CD4-positive, alpha-beta memory T cell (primary cell): ENCODE measurements around the gene QKI. TPM values are rescaled to one million over a fixed set of nuclear protein-coding genes. Genes with fewer than 3 reads are reported as not detected.
A peak's percentile ranks its signal among the peaks of the same experiment; 100 is the strongest.

ENCODE experiments used
- CTCF ChIA-PET: fragments of 350-600 bp; sonication (Branson Sonifier 250); formaldehyde crosslinking; loops from one replicate; lab custom pipeline; 2021; ENCODE audit warnings: inconsistent platforms; ENCODE audit not compliant: partially characterized antibody; lab: Charles Lee
- POLR2A ChIA-PET: fragments of 350-600 bp; sonication (Branson Sonifier 250); formaldehyde crosslinking; loops from one replicate; lab custom pipeline; 2021; ENCODE audit not compliant: partially characterized antibody; lab: Charles Lee
- DNase-seq, 5 donors: peaks; one replicate each; pipeline versions ENCODE4 v3.0.0 to v3.0.0-alpha.2; 2020 to 2022; ENCODE audit warnings: mixed read lengths in 1 of 5
- H3K27ac ChIP-seq: one replicate; pipeline ENCODE4 v1.7.0; 2013; ENCODE audit warnings: low read depth, low read length
- H3K27me3 ChIP-seq: 2 replicates; pipeline ENCODE4 v1.7.0; 2013; ENCODE audit warnings: mild to moderate bottlenecking, low read length, moderate library complexity; ENCODE audit not compliant: insufficient read depth
- H3K36me3 ChIP-seq: 2 replicates; pipeline ENCODE4 v1.7.0; 2013; ENCODE audit warnings: mild to moderate bottlenecking, low read length, moderate library complexity; ENCODE audit not compliant: insufficient read depth
- H3K4me1 ChIP-seq: 2 replicates; pipeline ENCODE4 v1.7.0; 2013; ENCODE audit warnings: mild to moderate bottlenecking, low read length, moderate library complexity; ENCODE audit not compliant: insufficient read depth
- H3K4me3 ChIP-seq, 2 donors: one replicate each; pipeline ENCODE4 v1.7.0; 2013; ENCODE audit warnings: low read length in 2 of 2, mild to moderate bottlenecking in 1 of 2
- H3K9me3 ChIP-seq, 2 donors: one replicate each; pipeline ENCODE4 v1.7.0; 2013; ENCODE audit warnings: low read length in 2 of 2, control low read depth in 1 of 2; ENCODE audit not compliant: control insufficient read depth in 1 of 2
- H3K27ac Mint-ChIP-seq, 7 donors: one replicate each; pipeline ENCODE4 v1.8.0; 2020 to 2021; ENCODE audit warnings: mixed read lengths in 7 of 7, mild to moderate bottlenecking in 6 of 7, inconsistent platforms in 3 of 7, moderate library complexity in 3 of 7
- H3K27me3 Mint-ChIP-seq, 2 donors: one replicate each; pipeline ENCODE4 v1.8.0; 2020 to 2021; ENCODE audit warnings: mixed read lengths in 2 of 2
- H3K36me3 Mint-ChIP-seq, 2 donors: one replicate each; pipeline ENCODE4 v1.8.0; 2020 to 2021; ENCODE audit warnings: mixed read lengths in 2 of 2, inconsistent platforms in 1 of 2, mild to moderate bottlenecking in 1 of 2
- H3K4me1 Mint-ChIP-seq, 4 donors: one replicate each; pipeline ENCODE4 v1.8.0; 2020 to 2021; ENCODE audit warnings: mixed read lengths in 4 of 4, mild to moderate bottlenecking in 1 of 4
- H3K4me3 Mint-ChIP-seq, 8 donors: one replicate each; pipeline ENCODE4 v1.8.0; 2020 to 2021; ENCODE audit warnings: mixed read lengths in 8 of 8, mild to moderate bottlenecking in 7 of 8, moderate library complexity in 6 of 8, inconsistent platforms in 3 of 8
- H3K9me3 Mint-ChIP-seq, 8 donors: one replicate each; pipeline ENCODE4 v1.8.0; 2020 to 2021; ENCODE audit warnings: mixed read lengths in 8 of 8, mild to moderate bottlenecking in 5 of 8, inconsistent platforms in 3 of 8, moderate library complexity in 1 of 8
- intact Hi-C: fragments of 100-400 bp; cut with micrococcal nuclease; formaldehyde crosslinking; loops from one replicate; pipeline ENCODE4 v1.15.1; 2023
- polyA plus RNA-seq, 2 donors: library from polyadenylated mRNA; unstranded; fragments of 300-500 nt; fragmentation: Illumina TruSeq; gene quantifications; one replicate each; pipeline ENCODE4 v1.2.3, GENCODE V29; 2021
- total RNA-seq, 2 experiments: library from RNA; stranded (reverse); gene quantifications; one replicate each; pipeline ENCODE4 v1.2.3, GENCODE V29; 2021

QKI gene
- total and polyA plus RNA-seq, 4 experiments from 2014 or later = 7.7 to 66.4 (median 46.3) TPM

GRCh38 chr6:163412801-163413344 is 1.6 kb upstream of the QKI start:
- peak overlapping the region; percentile 76 to 94 (median 89) for H3K4me3 Mint-ChIP-seq
- Histone ChIP-seq H3K27me3 (no peaks in the 10 kb centered on the region), H3K4me3 (peak overlapping the region; percentile 58 to 77), H3K4me1 (peaks cover 23% of the 10 kb centered on the region), H3K27ac (peak overlapping the region; percentile 81), H3K9me3 (no peaks in the 10 kb centered on the region), H3K36me3 (no peaks in the 10 kb centered on the region)
- no peaks in the 10 kb centered on the region for H3K9me3 Mint-ChIP-seq
- peaks cover 10 to 36% (median 23%) of the 10 kb centered on the region in 4 donors for H3K4me1 Mint-ChIP-seq
- H3K27ac Mint-ChIP-seq = peak overlapping the region; percentile 66 to 97 (median 93)
- ChIA-PET POLR2A (no interaction called here), CTCF (no interaction called here)
- no peak for DNase-seq
- H3K27me3 Mint-ChIP-seq = peaks cover 0 to 2% of the 10 kb centered on the region in 2 donors
- intact Hi-C loops = loop anchor here (5.0 kb wide), 1 partner anchor 241 kb away; no protein-coding TSS in a partner anchor
- H3K36me3 Mint-ChIP-seq = peaks cover 0 to 11% of the 10 kb centered on the region in 2 donors

- H3K36me3 ChIP-seq = no peaks in the 10 kb centered on the region
- no peaks in the 10 kb centered on the region for H3K9me3 ChIP-seq
- DNase-seq = peak; percentile 93 to 96 (median 95)
- Mint-ChIP-seq H3K9me3 (no peaks in the 10 kb centered on the region), H3K27me3 (peaks cover 0 to 2% of the 10 kb centered on the region in 2 donors), H3K36me3 (peaks cover 0 to 11% of the 10 kb centered on the region in 2 donors), H3K27ac (peak overlapping the region; percentile 87 to 97 (median 95)), H3K4me1 (peaks cover 13 to 40% (median 26%) of the 10 kb centered on the region in 4 donors), H3K4me3 (peak overlapping the region; percentile 83 to 94 (median 90))
- intact Hi-C loops = loop anchor here (1.0 to 5.0 kb wide), 2 partner anchors 241 to 686 kb away; partner anchors contain the start of genes PACRG and PRKN
- POLR2A ChIA-PET = no interaction called here
- peaks cover 27% of the 10 kb centered on the region for H3K4me1 ChIP-seq
- peak overlapping the region; percentile 58 to 77 for H3K4me3 ChIP-seq
- H3K27me3 ChIP-seq = no peaks in the 10 kb centered on the region
- CTCF ChIA-PET = no interaction called here
- H3K27ac ChIP-seq = peak overlapping the region; percentile 81
These were observed 987 bp upstream of the QKI start for GRCh38 chr6:163413345-163414116.

- POLR2A ChIA-PET = interaction anchor here (0.8 to 2.7 kb wide), 6 partner anchors 9 to 46 kb away, joined by 3 to 34 read pairs (median 6); no protein-coding TSS in a partner anchor
These were observed 565 bp downstream of the QKI start for GRCh38 chr6:163414946-163415619.

GRCh38 chr6:163415620-163416556 is 1.4 kb downstream of the QKI start:
- DNase-seq = peak; percentile 39 to 58 (median 47)
- POLR2A ChIA-PET = interaction anchor here (0.7 to 2.7 kb wide), 9 partner anchors 10 to 139 kb away, joined by 3 to 34 read pairs (median 3); no protein-coding TSS in a partner anchor
- Histone ChIP-seq H3K4me1 (peaks cover 45% of the 10 kb centered on the region), H3K9me3 (no peaks in the 10 kb centered on the region), H3K36me3 (no peaks in the 10 kb centered on the region), H3K27me3 (no peaks in the 10 kb centered on the region), H3K27ac (peak overlapping the region; percentile 77), H3K4me3 (peak overlapping the region; percentile 66 to 70)
- CTCF ChIA-PET = interaction anchor here (0.9 to 2.9 kb wide), 10 partner anchors 10 to 136 kb away, joined by 3 to 27 read pairs (median 6); no protein-coding TSS in a partner anchor
- H3K4me1 Mint-ChIP-seq = peaks cover 27 to 64% (median 45%) of the 10 kb centered on the region in 4 donors
- H3K27me3 Mint-ChIP-seq = peaks cover 0 to 2% of the 10 kb centered on the region in 2 donors
- intact Hi-C loops = loop anchor here (1.0 kb wide), 3 partner anchors 44 to 540 kb away; no protein-coding TSS in a partner anchor
- peak overlapping the region; percentile 80 to 96 (median 93) for H3K27ac Mint-ChIP-seq
- peak overlapping the region; percentile 86 to 97 (median 90) for H3K4me3 Mint-ChIP-seq
- H3K36me3 Mint-ChIP-seq = peaks cover 0 to 11% of the 10 kb centered on the region in 2 donors
- no peaks in the 10 kb centered on the region for H3K9me3 Mint-ChIP-seq

More at GRCh38 chr6:163414946-163415619, 565 bp downstream of the QKI start:
- intact Hi-C loops = loop anchor here (1.0 to 5.0 kb wide), 2 partner anchors 243 to 688 kb away; partner anchors contain the start of genes PACRG and PRKN
- CTCF ChIA-PET = interaction anchor here (0.9 to 2.9 kb wide), 9 partner anchors 9 to 137 kb away, joined by 3 to 27 read pairs (median 6); no protein-coding TSS in a partner anchor
- Histone ChIP-seq H3K4me3 (peak overlapping the region in 1 of 2 donors; percentile 66), H3K27me3 (no peaks in the 10 kb centered on the region), H3K4me1 (peaks cover 40% of the 10 kb centered on the region), H3K9me3 (no peaks in the 10 kb centered on the region), H3K36me3 (no peaks in the 10 kb centered on the region), H3K27ac (peak overlapping the region; percentile 77)
- DNase-seq = peak in 4 of 5 donors; percentile 34 to 48 (median 38)
- peak overlapping the region; percentile 81 to 89 (median 86) for H3K4me3 Mint-ChIP-seq
- H3K36me3 Mint-ChIP-seq = peaks cover 0 to 11% of the 10 kb centered on the region in 2 donors
- no peaks in the 10 kb centered on the region for H3K9me3 Mint-ChIP-seq
- peaks cover 24 to 56% (median 40%) of the 10 kb centered on the region in 4 donors for H3K4me1 Mint-ChIP-seq
- peak overlapping the region; percentile 82 to 91 (median 90) for H3K27ac Mint-ChIP-seq
- peaks cover 0 to 2% of the 10 kb centered on the region in 2 donors for H3K27me3 Mint-ChIP-seq

GRCh38 chr6:163416557-163417253 is 2.2 kb downstream of the QKI start:
- Mint-ChIP-seq H3K27me3 (no peaks in the 10 kb centered on the region), H3K36me3 (peaks cover 0 to 11% of the 10 kb centered on the region in 2 donors), H3K27ac (peak overlapping the region; percentile 80 to 96 (median 93)), H3K9me3 (no peaks in the 10 kb centered on the region), H3K4me3 (peak overlapping the region; percentile 86 to 97 (median 90)), H3K4me1 (peaks cover 32 to 70% (median 45%) of the 10 kb centered on the region in 4 donors)
- Histone ChIP-seq H3K27ac (peak overlapping the region; percentile 77), H3K27me3 (no peaks in the 10 kb centered on the region), H3K4me1 (peaks cover 45% of the 10 kb centered on the region), H3K9me3 (no peaks in the 10 kb centered on the region), H3K36me3 (no peaks in the 10 kb centered on the region), H3K4me3 (peak overlapping the region; percentile 66 to 70)
- ChIA-PET CTCF (interaction anchor here (1.7 to 2.9 kb wide), 8 partner anchors 9 to 136 kb away, joined by 4 to 27 read pairs (median 7); no protein-coding TSS in a partner anchor), POLR2A (interaction anchor here (0.7 to 2.7 kb wide), 9 partner anchors 9 to 138 kb away, joined by 3 to 34 read pairs (median 3); no protein-coding TSS in a partner anchor)
- peak in 4 of 5 donors; percentile 43 to 50 (median 46) for DNase-seq
- intact Hi-C loops = loop anchor here (1.0 kb wide), 3 partner anchors 44 to 540 kb away; no protein-coding TSS in a partner anchor
